Measurements from ENCODE around the gene WBP1.
"Not testable (repeated sequence)": the region's sequence is repeated elsewhere in the genome, so short reads cannot be mapped to it uniquely, and the experiment has no call there.

The WBP1 gene

GRCh38 chr2:74481431-74481830 lies 23.2 kb downstream of the WBP1 start:
- H3K4me3 ChIP-seq (ENCODE audit: low read length) = peak overlapping the region; percentile 84
- no peak for DNase-seq (ENCODE audit: low read depth)
- TF ChIP-seq CTCF (conservative IDR thresholded peaks at IDR 0.05; ENCODE audit: low read depth, low read length) = no peak

GRCh38 chr2:74481961-74482800 lies 23.9 kb downstream of the WBP1 start:
- no peak for TF ChIP-seq CTCF (conservative IDR thresholded peaks at IDR 0.05; ENCODE audit: low read depth, low read length)
- no peak for DNase-seq (ENCODE audit: low read depth)
- H3K4me3 ChIP-seq (ENCODE audit: low read length) = peak overlapping the region; percentile 84

GRCh38 chr2:74482801-74483674 lies 24.8 kb downstream of the WBP1 start, which contains the start of the genes CCDC142 and TTC31:
Gene CCDC142 (minus strand): TSS chr2:74482998. CDS start chr2:74482837, 161 bp downstream.
Gene TTC31 (plus strand): TSS chr2:74483081. CDS start chr2:74483096, 15 bp downstream.
- H3K4me3 ChIP-seq (ENCODE audit: low read length) = peak within 1 kb of the TSS; percentile 84
- DNase-seq (ENCODE audit: low read depth) = peak; percentile 83
- TF ChIP-seq CTCF (conservative IDR thresholded peaks at IDR 0.05; ENCODE audit: low read depth, low read length) = peak; percentile 93

- peak overlapping the region; percentile 84 for H3K4me3 ChIP-seq (ENCODE audit: low read length)
- not testable (repeated sequence) for DNase-seq (ENCODE audit: low read depth)
These were observed 25.5 kb downstream of the WBP1 start for GRCh38 chr2:74483675-74484164.

GRCh38 chr2:74486141-74486540 lies 27.9 kb downstream of the WBP1 start:
- no peak overlapping the region for H3K4me3 ChIP-seq (ENCODE audit: low read length)
- DNase-seq (ENCODE audit: low read depth) = no peak
- no peak for TF ChIP-seq CTCF (conservative IDR thresholded peaks at IDR 0.05; ENCODE audit: low read depth, low read length)

- DNase-seq (ENCODE audit: low read depth) = no peak
- TF ChIP-seq CTCF (conservative IDR thresholded peaks at IDR 0.05; ENCODE audit: low read depth, low read length) = no peak
- H3K4me3 ChIP-seq (ENCODE audit: low read length) = no peak overlapping the region
These were observed 30.6 kb downstream of the WBP1 start for GRCh38 chr2:74488643-74489481.
